GM18909 (cell line): ENCODE measurements around the gene PCDHGA7.
"Not testable (repeated sequence)": the region's sequence is repeated elsewhere in the genome, so short reads cannot be mapped to it uniquely, and the experiment has no call there.

Source experiments
- ATAC-seq: cut with Tn5 transposase; IDR thresholded peaks from one replicate; pipeline ENCODE4 v1.9.1; 2021; ENCODE audit warnings: mild to moderate bottlenecking; ENCODE audit not compliant: unreplicated experiment, poor library complexity

The PCDHGA7 gene

GRCh38 chr5:141366016-141366896 is 16.3 kb upstream of the PCDHGA7 start:
- no peak for ATAC-seq

- ATAC-seq = peak; percentile 98
Observed at GRCh38 chr5:141369994-141370848, 12.3 kb upstream of the PCDHGA7 start, which contains the start of gene PCDHGB3. TSS of gene PCDHGB3 (plus strand) at chr5:141370242. CDS start at chr5:141370395, 153 bp downstream.

DNA sequence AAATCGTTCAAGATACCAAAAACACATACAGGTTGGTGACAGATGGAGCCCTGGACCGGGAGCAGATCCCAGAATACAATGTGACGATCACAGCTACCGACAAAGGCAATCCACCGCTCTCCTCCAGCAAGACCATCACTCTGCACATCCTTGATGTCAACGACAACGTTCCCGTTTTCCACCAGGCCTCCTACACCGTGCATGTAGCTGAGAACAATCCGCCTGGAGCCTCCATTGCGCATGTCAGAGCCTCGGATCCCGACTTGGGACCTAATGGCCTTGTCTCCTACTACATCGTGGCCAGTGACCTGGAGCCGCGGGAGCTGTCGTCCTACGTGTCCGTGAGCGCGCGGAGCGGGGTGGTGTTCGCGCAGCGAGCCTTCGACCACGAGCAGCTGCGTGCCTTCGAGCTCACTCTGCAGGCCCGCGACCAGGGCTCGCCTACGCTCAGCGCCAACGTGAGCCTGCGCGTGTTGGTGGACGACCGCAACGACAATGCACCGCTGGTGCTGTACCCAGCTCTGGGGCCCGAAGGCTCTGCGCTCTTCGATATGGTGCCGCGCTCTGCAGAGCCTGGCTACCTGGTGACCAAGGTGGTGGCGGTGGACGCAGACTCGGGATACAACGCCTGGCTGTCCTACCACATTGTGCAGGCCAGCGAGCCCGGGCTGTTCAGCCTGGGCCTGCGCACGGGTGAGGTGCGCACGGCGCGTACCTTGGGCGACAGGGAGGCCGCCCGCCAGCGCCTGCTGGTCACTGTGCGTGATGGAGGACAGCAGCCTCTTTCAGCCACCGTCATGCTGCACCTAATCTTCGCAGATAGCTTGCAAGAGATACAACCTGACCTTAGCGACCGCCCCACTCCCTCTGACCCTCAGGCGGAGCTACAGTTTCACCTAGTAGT is 10.7 kb upstream of the PCDHGA7 start:
- ATAC-seq = no peak

- no peak for ATAC-seq
Observed at GRCh38 chr5:141373673-141374317, 8.7 kb upstream of the PCDHGA7 start, which contains the start of gene PCDHGA6. TSS of gene PCDHGA6 (plus strand) at chr5:141373891. CDS start at chr5:141374084, 193 bp downstream.

GRCh38 chr5:141374627-141375026 is 7.9 kb upstream of the PCDHGA7 start:
- no peak for ATAC-seq

DNA sequence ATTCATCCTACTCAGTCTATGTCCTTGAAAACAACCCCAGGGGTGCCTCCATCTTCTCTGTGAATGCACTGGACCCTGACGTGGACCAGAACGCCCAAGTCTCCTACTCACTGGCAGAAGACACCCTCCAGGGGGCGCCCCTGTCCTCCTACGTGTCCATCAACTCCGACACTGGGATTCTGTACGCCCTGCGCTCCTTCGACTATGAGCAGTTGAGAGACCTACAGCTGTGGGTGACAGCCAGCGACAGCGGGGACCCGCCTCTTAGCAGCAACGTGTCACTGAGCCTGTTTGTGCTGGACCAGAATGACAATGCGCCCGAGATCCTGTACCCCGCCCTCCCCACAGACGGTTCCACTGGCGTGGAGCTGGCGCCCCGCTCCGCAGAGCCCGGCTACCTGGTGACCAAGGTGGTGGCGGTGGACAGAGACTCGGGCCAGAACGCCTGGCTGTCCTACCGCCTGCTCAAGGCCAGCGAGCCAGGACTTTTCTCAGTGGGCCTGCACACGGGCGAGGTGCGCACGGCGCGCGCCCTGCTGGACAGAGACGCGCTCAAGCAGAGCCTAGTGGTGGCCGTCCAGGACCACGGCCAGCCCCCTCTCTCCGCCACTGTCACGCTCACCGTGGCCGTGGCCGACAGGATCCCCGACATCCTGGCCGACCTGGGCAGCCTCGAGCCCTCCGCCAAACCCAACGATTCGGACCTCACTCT is 6.9 kb upstream of the PCDHGA7 start:
- not testable (repeated sequence) for ATAC-seq

GRCh38 chr5:141383345-141383744 is 803 bp downstream of the PCDHGA7 start:
- ATAC-seq = no peak

DNA sequence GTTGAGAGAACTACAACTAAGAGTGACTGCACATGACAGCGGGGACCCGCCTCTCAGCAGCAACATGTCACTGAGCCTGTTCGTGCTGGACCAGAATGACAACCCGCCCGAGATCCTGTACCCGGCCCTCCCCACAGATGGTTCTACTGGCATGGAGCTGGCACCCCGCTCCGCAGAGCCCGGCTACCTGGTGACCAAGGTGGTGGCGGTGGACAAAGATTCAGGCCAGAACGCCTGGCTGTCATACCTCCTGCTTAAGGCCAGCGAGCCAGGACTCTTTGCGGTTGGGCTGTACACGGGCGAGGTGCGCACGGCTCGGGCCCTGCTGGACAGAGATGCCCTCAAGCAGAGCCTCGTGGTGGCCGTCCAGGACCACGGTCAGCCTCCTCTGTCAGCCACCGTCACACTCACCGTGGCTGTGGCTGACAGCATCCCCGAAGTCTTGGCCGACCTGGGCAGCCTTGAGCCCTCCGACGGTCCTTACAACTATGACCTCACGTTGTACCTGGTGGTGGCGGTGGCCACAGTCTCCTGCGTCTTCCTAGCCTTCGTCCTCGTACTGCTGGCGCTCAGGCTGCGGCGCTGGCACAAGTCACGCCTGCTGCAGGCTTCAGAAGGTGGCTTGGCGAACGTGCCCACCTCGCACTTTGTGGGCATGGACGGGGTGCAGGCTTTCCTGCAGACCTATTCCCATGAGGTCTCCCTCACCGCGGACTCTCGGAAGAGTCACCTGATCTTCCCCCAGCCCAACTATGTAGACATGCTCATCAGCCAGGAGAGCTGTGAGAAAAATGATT is 2.1 kb downstream of the PCDHGA7 start:
- ATAC-seq = no peak

DNA sequence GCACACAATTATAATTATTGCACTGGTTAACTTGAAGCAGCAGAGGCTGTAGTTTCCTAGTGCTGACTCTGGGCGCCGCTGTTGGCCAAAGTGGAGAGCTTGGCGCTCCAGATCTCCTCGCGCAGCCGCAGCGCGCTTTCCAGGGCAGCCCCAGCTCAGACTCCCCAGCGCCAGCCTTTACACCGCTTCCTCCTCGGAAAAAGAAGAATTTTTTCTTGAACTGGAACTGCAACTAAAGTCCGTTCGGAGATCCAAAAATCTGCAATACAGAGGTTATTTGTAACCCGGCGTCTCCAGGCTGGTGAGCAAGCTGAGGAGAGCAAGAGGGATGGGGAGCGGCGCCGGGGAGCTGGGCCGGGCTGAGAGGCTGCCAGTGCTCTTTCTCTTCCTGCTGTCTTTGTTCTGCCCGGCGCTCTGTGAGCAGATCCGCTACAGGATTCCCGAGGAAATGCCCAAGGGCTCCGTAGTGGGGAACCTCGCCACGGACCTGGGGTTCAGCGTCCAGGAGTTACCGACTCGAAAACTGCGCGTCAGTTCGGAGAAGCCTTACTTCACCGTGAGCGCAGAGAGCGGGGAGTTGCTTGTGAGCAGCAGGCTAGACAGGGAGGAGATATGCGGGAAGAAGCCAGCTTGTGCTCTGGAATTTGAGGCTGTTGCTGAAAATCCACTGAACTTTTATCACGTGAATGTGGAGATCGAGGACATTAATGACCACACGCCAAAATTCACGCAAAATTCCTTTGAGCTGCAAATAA is 5.2 kb downstream of the PCDHGA7 start, which contains the start of gene PCDHGB4:
Gene PCDHGB4, plus strand, starts transcription at position 142 of the 755 bp plus-strand sequence. Its CDS starts 187 bp downstream, at position 329.
- ATAC-seq = not testable (repeated sequence)

- no peak for ATAC-seq
Observed at GRCh38 chr5:141388661-141389060, 6.1 kb downstream of the PCDHGA7 start.

DNA sequence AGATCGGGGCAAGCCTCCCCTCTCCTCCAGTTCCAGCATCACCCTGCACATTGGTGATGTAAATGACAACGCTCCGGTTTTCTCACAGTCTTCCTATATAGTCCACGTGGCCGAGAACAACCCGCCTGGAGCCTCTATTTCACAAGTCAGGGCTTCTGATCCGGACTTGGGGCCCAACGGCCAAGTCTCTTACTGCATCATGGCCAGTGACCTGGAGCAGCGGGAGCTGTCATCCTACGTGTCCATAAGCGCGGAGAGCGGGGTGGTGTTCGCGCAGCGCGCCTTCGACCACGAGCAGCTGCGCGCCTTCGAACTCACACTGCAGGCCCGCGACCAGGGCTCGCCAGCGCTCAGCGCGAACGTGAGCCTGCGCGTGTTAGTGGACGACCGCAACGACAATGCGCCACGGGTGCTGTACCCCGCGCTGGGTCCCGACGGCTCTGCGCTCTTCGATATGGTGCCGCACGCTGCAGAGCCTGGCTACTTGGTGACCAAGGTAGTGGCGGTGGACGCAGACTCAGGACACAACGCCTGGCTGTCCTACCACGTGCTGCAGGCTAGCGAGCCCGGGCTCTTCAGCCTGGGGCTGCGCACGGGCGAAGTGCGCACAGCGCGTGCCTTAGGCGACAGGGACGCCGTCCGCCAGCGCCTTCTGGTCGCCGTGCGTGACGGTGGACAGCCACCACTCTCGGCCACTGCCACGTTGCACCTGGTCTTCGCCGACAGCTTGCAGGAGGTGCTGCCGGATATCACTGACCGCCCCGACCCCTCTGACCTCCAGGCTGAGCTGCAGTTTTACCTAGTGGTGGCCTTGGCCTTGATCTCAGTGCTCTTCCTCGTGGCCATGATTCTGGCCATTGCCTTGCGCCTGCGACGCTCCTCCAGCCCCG is 6.9 kb downstream of the PCDHGA7 start:
- ATAC-seq = no peak

GRCh38 chr5:141392429-141393198 is 10.1 kb downstream of the PCDHGA7 start, which contains the start of gene PCDHGA8:
TSS of gene PCDHGA8 (plus strand) at chr5:141392633. CDS start at chr5:141392814, 181 bp downstream.
- ATAC-seq = no peak

DNA sequence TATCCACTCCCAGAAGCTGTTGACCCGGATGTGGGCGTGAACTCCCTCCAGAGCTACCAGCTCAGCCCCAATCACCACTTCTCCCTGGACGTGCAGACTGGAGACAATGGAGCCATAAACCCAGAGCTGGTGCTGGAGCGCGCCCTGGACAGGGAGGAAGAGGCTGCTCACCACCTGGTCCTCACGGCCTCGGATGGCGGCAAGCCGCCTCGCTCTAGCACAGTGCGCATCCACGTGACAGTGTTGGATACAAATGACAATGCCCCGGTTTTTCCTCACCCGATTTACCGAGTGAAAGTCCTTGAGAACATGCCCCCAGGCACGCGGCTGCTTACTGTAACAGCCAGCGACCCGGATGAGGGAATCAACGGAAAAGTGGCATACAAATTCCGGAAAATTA is 10.7 kb downstream of the PCDHGA7 start:
- no peak for ATAC-seq

- ATAC-seq = not testable (repeated sequence)
Observed at GRCh38 chr5:141394401-141395187, 12.1 kb downstream of the PCDHGA7 start.
